OCI-LY3 (cell line): ENCODE results near the gene TRABD2B.

ENCODE experiments used
- H2AFZ ChIP-seq: fragments of 200-600, 300-600 bp; shearing (Covaris generic); 2 replicates; pipeline ENCODE4 v1.6.0; 2014; ENCODE audit warnings: antibody characterized with exemption, low read depth, low read length
- H3K27ac ChIP-seq: fragments of 200-600, 300-600 bp; sonication (generic); 2 replicates; pipeline ENCODE4 v1.5.1; 2014; ENCODE audit warnings: mild to moderate bottlenecking, low read length, moderate library complexity, mixed read lengths
- H3K27me3 ChIP-seq: fragments of 200-600, 300-600 bp; sonication (generic); 2 replicates; pipeline ENCODE4 v1.6.1; 2014; ENCODE audit warnings: low read depth, low read length, mixed read lengths
- H3K36me3 ChIP-seq: fragments of 200-600, 300-600 bp; sonication (generic); replicated peaks from 2 replicates; pipeline ENCODE3; 2014; ENCODE audit warnings: low read depth, low read length, mixed read lengths
- H3K4me1 ChIP-seq: fragments of 300-600, 200-600 bp; sonication (generic); 2 replicates; pipeline ENCODE4 v1.6.1; 2014; ENCODE audit warnings: low read length, mixed read lengths
- H3K4me2 ChIP-seq: fragments of 200-600, 300-600 bp; sonication (generic); 2 replicates; pipeline ENCODE4 v1.6.1; 2014; ENCODE audit warnings: low read length, mixed read lengths
- H3K4me3 ChIP-seq: fragments of 300-600, 200-600 bp; sonication (generic); 2 replicates; pipeline ENCODE4 v1.5.1; 2014; ENCODE audit warnings: antibody characterized with exemption, mild to moderate bottlenecking, low read length, moderate library complexity
- H3K79me2 ChIP-seq: fragments of 300-600, 200-600 bp; shearing (Covaris generic); 2 replicates; pipeline ENCODE4 v1.6.1; 2014; ENCODE audit warnings: mild to moderate bottlenecking, low read length, mixed read lengths
- H3K9ac ChIP-seq: fragments of 300-600, 200-600 bp; shearing (Covaris generic); 2 replicates; pipeline ENCODE4 v1.6.0; 2014; ENCODE audit warnings: mild to moderate bottlenecking, low read length, moderate library complexity
- H3K9me3 ChIP-seq: fragments of 200-600, 300-600 bp; shearing (Covaris generic); 2 replicates; pipeline ENCODE4 v1.6.1; 2014; ENCODE audit warnings: low read length, mixed read lengths; ENCODE audit not compliant: insufficient read depth
- H4K20me1 ChIP-seq: fragments of 200-600, 300-600 bp; sonication (generic); 2 replicates; pipeline ENCODE4 v1.6.1; 2016; ENCODE audit warnings: low read length, mixed read lengths; ENCODE audit not compliant: insufficient read depth
- CTCF ChIP-seq: fragments of 200-600, 300-600 bp; sonication (generic); IDR thresholded peaks from 2 replicates; pipeline ENCODE4 v1.5.1; 2014; ENCODE audit warnings: antibody characterized with exemption, low read length, low read depth
- EZH2phosphoT487 ChIP-seq: fragments of 200-600 bp; shearing (Covaris generic); IDR thresholded peaks from 2 replicates; pipeline ENCODE4 v1.6.1; 2018; ENCODE audit warnings: antibody characterized with exemption, mixed run types, low read depth

The TRABD2B gene

GRCh38 chr1:47987601-47988000, 9.6 kb downstream of the TRABD2B start:
- TF ChIP-seq CTCF, result no peak
- TF ChIP-seq EZH2phosphoT487, result no peak
- no peaks in the 10 kb centered on the region for H4K20me1 ChIP-seq
- no peak overlapping the region for H3K4me2 ChIP-seq
- no peaks in the 10 kb centered on the region for H3K4me1 ChIP-seq
- H3K27me3 ChIP-seq, result peaks cover 6% of the 10 kb centered on the region; the same call in 1 of the 2 replicates
- H3K9ac ChIP-seq, result no peak overlapping the region
- H3K27ac ChIP-seq, result no peak overlapping the region
- no peaks in the 10 kb centered on the region for H3K9me3 ChIP-seq
- no peaks in the 10 kb centered on the region for H3K36me3 ChIP-seq
- no peak overlapping the region for H2AFZ ChIP-seq
- H3K79me2 ChIP-seq, result no peaks in the 10 kb centered on the region
- H3K4me3 ChIP-seq, result no peak overlapping the region

- Histone ChIP-seq H3K9me3 (no peaks in the 10 kb centered on the region), H3K79me2 (no peaks in the 10 kb centered on the region), H3K4me3 (no peak overlapping the region), H3K27me3 (peaks cover 6% of the 10 kb centered on the region; the same call in 1 of the 2 replicates), H3K4me2 (no peak overlapping the region), H4K20me1 (no peaks in the 10 kb centered on the region), H3K4me1 (no peaks in the 10 kb centered on the region), H3K27ac (no peak overlapping the region), H3K36me3 (no peaks in the 10 kb centered on the region), H3K9ac (no peak overlapping the region), H2AFZ (no peak overlapping the region)
- no peak for TF ChIP-seq EZH2phosphoT487
- no peak for TF ChIP-seq CTCF
Observed at GRCh38 chr1:47986761-47987200, 10.4 kb downstream of the TRABD2B start.

- Histone ChIP-seq H3K36me3 (no peaks in the 10 kb centered on the region), H3K4me3 (no peak overlapping the region), H3K27me3 (peaks cover 3% of the 10 kb centered on the region; the same call in 1 of the 2 replicates), H3K4me2 (no peak overlapping the region), H3K9ac (no peak overlapping the region), H3K4me1 (no peaks in the 10 kb centered on the region), H3K79me2 (no peaks in the 10 kb centered on the region), H3K27ac (no peak overlapping the region), H4K20me1 (no peaks in the 10 kb centered on the region), H3K9me3 (no peaks in the 10 kb centered on the region), H2AFZ (no peak overlapping the region)
- no peak for TF ChIP-seq EZH2phosphoT487
Observed at GRCh38 chr1:47985018-47985417, 12.2 kb downstream of the TRABD2B start.

- Histone ChIP-seq H2AFZ (no peak overlapping the region), H3K4me1 (no peaks in the 10 kb centered on the region), H3K9ac (no peak overlapping the region), H3K27me3 (no peaks in the 10 kb centered on the region), H3K4me2 (no peak overlapping the region), H3K36me3 (no peaks in the 10 kb centered on the region), H3K79me2 (no peaks in the 10 kb centered on the region), H3K4me3 (no peak overlapping the region), H3K9me3 (no peaks in the 10 kb centered on the region), H3K27ac (no peak overlapping the region), H4K20me1 (no peaks in the 10 kb centered on the region)
- TF ChIP-seq CTCF (no peak), EZH2phosphoT487 (no peak)
Observed at GRCh38 chr1:47984175-47984789, 12.9 kb downstream of the TRABD2B start.
